SHP77 (cell line): ENCODE results near the gene USB1.

Experiments used
- DNase-seq, 2 experiments: peaks; one replicate each; lab custom pipeline; 2025; lab: John Stamatoyannopoulos, UW

The USB1 gene

DNA sequence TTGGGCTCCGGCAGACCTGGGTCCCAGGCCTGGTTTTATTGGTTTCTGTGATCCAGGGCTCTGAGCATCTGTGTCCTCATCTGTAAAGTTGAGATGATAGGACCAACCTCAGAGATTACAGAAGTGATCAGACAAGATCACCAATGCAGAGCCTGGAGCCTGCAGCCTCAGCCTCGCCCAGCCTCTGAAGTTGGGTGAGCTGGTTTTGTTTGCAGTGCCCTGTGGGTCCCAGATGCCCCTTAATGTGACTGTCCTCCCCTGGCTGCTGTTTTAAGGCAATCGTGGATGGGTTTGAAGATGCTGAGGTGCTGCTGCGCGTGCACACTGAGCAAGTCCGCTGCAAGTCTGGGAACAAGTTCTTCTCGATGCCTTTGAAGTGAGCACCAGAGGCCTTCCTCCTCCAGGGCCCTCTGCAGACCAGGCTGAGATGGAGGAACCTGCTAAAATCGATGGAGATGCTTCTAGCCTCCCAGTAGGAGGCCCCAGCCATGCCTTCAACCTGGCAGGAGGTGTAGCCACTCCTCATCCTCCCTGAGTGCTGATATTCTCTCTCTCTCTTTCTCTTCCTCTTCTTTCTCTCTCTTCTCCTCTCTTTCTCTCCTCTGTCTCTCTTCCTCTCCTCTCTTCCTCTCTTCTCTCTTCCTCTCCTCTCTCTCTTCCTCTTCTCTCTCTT, 18.8 kb downstream of the USB1 start:
- no peak for DNase-seq

DNA sequence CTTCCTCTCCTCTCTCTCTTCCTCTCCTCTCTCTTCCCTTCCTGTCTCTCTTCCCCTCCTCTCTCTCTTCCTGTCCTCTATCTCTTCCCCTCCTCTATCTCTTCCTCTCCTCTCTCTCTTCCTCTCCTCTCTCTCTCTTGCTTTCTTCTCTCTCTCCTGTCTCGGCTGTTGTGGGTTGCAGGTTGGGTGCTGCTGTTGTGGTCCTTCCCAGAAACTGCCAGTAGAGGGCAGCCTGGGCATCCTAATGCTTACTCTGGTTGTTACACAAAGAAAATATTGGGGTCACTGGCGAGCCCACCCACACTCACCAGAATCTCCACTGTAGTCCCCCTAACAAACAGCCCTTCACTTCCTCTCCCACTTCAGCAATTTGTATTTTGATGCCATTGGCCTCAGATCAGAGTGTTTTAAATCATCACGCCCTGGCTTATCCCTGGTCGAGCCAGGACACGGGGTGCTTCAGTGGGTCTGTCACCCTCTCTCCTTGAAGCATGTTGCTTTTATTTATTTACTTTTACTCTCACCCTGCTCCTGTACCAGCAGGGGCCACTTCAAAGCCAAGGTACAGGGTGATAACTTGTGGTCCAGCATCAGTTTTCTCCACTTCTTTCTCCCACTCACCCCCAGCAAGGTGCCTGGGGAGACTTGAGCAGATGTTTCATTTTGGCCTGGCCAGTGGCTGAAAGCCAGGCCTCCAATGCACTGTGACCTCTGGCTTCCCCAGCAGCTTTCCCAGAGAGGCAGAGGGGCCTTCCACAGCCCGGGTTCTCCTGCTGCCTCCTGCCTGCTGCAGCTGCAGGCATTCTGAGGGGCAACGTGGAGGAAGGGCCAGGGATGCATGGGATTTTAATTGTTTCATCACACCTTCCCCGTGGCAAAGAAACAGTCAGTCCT, 19.7 kb downstream of the USB1 start:
- DNase-seq, result peak in 1 of 2 experiments; percentile 28

DNA sequence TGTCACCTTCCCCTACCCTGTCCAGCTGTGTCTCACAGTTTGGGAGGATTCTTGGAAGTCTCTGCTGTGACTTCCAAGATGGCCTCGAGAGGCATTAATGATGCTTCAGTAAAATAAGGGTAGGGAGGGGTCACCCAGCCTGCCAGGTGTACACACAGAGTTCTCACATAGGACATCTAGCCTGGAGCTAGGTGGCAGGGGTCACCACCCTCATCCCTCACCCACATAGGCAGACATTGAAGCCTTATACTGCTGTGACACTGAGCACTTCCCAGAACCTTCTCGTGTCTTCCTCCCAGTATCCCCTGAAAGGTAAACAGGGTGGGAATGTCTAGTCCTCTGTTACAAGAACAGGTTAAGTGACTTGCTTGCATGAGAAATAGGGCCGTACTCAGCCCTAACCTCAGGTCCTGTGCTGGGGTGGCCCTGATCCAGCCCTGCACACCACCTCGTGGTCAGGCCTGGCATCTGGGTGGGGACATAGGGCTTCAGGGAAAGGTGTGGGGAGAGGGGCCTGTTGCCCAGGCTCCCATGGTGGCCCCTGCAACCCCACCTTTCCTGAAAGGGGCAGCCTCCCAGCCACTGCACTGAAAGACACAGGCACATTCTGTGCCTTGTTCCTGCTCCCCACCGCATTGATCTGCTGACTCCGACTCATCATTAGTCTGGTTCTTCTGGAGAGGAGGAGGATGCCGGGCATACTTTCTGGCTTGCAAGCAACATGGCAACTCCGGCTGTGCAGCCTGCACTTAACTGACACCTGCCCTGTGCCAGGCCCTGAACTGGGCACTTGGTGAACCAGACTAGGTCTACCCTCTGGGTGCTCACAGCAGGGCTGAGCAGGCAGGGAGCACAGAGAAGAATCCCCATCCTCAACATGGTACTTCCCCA, 20.7 kb downstream of the USB1 start:
- no peak for DNase-seq

DNA sequence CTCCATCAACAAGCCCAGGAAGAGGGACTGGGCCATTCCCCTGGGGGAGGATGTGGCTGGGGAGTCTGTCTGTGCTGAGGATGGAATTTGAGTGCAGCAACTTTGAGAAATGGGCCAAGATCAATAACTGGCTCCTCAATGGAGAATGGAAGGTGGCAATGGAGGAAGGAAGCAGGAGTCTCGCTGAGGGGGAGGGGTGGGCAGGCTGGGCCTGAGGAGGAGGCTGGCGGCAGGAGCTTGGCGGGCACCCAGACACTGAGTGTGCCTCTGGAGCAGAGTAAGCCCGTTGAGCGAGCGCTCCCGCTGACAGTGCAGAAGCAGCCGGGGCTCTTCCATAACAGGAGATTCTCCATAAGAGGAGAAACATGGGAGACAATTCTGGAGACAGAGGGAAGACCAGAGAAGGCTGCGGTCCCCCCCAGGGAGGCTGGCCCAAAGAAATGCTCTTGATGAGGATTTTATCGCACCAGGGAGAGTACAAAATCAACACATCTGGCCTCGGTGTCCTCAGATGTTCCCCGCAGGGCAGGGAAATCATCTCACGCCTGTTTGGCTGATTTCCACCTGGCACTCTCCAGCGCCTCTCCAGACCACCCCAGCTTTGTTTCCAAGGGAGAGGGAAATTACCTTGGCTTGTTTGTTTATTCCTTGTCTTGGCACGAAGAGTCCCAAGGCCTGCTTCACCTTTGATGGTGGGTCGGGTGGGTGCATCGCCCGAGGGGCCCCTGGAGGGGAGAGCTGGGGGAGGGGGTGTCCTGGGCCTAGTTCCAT, 21.6 kb downstream of the USB1 start:
- DNase-seq, result peak; percentile 34 to 56

DNA sequence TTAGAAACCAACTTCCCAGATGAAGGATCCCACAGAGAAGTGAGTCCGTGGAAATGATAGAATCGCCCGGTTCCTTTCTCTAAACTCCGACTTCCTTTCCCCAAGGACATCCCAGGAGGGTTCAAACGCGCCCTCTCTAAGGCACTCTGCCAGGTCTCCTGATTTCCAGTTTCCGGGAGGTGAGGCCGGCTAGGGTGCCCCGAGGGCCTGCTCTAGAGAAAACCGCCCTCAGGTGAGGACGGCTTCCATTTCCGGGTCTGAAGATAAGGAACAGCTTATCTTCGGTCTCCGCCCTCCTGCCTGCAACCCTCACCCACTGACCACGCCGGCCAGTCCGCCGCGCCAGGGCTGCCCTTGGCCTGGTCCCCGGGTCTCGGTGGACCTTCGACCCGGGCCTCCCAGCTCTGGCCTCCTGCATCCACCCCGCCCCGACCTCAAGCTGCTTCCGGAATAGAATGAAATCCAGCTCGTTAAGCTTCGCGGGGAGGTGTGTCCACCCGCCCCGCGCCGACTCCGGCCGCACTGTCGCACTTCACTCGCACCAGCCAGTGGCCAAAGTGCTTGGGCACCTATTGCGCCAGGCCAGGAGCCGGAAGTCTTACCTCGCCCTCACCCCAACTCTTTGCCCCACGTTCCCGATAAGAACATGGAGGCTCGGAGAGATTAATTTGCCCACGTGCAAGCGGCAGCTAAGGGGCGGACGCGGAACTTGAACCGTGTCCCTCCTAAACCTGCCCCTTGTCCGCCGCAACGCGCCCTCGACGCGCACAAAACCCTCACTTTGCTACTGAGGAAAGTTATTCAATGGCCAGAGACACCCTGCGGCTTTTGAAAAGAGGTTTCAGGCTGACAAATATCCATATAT, 23.5 kb downstream of the USB1 start:
- no peak for DNase-seq

DNA sequence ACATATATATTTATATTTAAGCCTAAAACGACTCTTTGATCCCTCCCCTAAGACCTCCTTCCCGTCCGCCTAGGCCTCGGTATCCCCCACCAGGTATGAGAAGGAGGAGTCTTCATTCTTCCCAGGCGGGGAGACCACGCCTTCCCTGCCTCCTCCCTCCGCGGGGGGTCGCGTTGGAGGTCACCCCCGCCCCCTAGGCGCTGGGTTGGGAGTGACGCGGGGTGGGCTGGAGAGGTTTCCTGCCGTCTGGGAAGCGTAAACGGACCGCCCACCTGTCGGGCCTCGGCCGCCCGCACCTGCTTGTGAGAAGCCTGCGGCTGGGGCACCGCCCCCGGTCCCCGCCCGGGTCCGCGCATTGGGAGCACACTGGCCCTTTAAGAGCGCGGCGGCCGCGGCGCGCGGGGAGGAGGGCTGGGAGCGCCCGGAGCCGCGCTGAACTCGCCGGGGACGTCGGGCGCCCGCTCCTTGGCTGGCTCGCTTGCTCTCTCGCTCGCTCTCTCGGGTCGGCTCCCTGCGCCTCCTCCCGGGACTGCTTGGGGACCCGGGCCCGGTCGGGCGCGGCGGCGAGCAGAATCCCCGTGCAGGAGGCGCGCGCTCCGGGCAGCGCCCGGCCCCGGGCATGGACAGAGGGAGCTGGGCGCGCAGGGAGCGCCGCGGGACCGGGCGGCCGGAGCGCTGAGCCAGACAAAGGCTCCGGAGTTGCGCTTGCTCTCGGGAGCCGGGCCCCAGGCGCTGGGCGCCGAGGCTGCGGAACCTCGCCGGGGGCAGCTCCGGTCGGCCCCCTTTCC, 24.3 kb downstream of the USB1 start, which contains the start of gene MMP15:
Gene MMP15, plus strand, starts transcription at position 404 of the 788 bp plus-strand sequence. CDS start 597 bp downstream, outside the sequence.
- DNase-seq, result peak; percentile 47 to 76

DNA sequence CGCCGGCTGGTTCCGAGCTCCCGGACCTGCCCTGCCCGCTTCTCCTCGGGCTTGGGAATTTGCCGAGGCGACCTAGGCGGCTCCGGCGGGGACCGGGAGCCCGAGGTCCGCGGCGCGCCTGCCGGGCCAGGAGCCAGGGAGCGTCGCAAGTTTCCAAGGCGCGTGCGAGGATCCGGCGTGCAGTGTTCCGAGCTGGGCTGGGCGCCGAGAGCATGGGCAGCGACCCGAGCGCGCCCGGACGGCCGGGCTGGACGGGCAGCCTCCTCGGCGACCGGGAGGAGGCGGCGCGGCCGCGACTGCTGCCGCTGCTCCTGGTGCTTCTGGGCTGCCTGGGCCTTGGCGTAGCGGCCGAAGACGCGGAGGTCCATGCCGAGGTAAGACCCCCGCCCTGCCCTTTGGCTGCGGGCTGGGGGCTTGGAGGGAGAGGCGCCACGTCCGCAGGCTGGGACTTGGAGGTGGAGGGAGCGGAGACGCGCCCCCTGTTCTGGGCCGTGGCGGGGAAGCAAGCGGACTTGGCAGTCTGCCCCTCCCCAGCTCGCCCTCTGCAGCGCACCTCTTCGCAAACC, 25.0 kb downstream of the USB1 start:
- DNase-seq, result no peak

DNA sequence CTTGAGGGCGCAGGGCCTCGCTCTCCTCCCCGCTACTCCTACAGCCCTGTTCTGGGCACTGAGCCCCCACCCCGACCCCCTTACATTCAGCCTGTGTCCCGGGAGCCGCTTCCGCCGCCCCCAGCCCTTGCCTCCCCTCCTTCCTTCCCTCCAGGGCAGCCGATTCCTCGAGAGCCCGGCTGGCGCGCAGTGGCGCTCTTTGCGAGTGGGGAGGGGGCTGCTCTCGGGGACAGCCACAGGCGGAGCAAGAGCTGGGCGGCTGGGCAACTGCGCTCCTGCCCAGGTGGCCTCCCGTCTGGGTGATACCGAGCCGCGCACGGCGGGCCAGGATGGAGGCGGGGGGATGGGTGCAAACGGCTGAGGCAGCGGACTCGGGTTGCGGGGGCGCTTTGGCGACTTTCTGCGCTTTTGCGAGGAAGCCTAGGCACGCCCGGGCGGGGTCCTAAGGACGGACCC, 25.5 kb downstream of the USB1 start:
- no peak for DNase-seq

DNA sequence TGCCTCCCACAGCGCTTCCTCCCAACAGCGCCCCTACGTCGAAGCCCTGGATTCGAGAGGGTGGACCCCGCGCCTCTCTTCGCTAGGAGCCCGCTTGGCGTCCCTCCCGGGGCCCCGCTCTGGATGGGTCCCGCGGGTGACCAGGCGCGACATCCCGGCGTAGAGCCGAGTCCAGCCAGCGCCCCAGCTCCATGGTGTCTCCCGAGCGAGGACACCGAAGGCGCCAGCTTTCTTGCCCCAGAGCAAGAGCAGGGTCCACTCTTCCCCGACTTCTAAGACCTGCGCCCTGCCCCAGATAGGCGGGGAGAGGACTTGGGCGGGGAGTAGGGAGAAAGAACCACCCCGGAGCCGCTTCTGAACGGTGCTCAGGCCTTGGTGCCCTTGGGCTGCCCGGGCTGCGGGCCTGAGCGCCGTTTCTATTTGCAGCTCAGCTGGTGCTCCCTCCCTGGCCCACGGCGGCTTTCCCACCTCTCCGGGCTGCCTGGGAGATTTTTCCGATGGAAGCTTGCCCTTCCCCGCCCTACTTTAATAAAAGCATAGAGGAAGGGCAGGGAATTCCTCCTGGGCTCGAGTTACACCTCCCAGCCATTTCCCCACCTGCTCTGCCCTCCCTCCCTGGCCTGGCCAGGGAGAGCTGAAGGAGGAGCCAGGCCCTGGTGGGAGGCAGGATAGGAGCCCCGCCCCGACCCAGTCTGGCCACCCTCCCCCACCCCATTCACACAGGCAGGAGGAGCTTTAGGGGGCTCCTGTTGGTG, 26.1 kb downstream of the USB1 start:
- no peak for DNase-seq

DNA sequence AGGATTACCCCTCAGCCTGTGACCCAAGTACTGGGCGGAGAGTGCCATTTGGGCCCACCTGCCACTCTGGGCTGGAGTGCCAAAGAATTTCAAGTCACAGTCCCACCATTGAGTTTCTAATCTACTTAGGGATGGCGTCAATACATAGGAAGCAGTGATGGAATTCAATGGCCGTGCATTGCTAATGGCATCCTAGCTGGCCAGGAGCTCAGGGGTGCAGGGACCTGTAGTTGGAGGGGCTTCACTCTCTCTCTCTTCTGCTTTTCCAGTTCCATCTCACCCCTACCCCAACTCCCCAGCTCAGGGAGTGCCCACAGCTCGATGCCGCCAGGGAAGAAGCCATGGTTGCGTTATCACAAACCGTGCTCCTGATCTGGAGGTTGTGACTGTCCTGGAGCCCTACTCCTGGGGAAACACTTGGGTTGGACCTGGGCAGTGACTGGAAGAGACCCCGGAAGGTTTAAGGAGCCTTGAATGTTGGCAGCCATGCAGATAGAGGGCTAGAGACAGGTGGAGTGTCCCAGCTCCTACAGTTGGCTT, 26.8 kb downstream of the USB1 start:
- DNase-seq, result no peak

DNA sequence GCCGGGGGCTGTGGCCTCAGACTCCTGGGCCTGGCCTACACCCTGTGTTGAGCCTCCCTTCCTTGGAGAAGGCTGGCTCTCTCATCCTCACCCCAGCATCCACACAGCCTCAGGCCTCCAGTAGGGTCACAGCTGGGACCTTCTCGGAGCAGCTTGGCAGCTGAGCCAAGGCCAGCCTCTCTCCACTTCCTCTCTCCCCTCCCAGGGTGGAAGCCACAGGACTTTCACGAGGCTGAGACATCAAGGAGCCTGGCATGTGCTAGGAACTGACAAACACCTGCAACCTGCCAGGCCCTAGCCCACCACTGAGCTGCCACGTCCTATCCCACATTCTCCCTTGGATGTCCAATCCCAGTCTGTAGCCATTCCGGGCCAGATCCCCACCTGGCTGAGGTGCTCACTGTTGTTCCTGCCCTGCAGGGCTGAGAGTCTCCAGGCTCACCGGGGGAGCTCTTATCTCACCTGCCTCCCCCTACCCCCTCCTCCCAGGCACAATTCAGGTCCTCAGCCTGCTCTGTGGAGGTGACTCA, 27.4 kb downstream of the USB1 start:
- DNase-seq, result no peak

DNA sequence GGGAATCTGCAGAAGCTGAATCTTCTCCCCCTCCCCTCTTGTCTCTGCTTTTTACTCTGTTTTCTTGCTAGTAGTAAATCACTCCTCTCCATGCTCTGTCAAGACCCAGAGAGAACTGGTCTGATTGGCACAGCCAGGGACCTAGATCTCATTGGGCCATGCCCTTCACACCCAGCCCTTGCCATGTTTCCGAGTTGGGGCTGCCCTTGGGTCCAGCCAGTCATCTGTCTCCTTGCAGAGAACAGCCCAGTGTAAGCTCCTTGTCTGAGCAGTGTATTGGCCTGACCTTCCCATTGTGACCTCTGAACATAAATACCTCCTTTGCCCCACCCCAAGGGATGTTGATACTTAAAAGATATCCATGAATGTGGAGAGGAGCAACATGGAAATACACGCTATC, 28.2 kb downstream of the USB1 start:
- no peak for DNase-seq

DNA sequence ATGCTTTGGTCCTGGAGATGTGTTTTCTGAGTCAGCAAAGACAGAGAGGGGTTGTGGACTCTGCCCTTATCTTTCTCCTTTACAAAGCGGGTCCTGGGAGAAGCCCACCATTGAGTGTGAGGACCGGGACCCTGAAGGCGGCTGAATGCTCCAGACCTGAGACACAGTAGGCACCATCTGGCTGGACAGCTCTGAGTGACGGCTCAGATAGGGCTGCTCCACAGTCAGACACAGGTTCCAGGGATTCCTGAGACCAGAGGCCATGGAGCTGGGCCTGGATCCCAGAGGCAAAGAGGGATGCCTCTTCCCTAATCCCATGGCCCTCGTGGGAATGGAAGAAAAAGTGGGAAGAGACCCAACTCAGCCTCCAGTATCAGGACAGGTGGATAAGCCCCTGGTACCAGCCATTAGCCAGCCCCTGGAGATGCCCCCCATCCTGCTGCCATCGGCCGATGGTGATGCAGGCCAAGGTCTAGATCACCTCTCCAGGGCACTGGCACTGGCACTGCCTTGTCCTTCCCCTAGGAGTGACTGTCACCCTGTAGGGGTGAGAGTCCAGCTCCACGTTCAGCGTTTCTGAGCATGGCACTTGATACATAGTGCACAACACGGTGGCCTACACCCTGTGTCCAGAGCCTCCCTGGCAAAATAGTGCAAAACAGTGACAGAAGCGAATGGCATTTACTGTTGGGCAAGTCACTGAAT, 29.1 kb downstream of the USB1 start:
- DNase-seq, result no peak

DNA sequence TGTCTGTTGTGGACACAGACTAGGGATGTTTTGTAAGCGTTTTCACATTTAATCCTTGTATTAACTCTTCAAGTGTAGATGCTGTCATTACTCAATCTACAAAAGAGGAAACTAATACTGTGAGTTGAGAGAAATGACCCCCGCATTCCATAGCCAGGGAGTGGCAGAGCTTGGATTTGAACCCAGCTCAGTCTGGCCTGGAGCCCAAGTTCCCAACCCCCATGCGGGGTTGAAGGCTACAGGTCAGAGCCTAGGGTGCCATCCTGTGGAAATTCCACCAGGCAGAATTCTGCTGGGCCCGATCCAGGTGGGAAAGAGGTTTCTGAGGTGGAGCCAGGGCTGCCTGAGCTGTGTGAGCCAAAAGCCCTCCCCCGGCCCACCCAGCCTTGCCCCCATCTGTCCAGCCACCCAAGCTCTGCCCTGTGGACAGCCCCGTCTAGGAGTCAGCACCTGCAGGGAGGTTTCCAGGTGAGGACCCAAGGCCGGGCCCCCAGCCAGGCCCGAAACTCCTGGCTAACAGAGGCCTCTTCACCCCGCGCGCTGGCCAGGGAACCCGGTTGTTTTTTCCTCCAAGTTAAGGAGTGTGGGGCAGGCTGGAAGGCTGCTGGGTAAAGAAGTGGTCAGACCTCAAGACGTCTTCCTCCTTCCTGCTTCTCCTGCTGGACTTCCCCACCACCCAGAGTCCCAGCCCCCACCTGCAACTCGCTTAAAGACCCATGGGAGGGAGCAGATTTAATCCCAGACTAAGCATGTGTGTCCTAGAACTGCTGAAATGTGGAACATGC, 30.0 kb downstream of the USB1 start:
- no peak for DNase-seq

DNA sequence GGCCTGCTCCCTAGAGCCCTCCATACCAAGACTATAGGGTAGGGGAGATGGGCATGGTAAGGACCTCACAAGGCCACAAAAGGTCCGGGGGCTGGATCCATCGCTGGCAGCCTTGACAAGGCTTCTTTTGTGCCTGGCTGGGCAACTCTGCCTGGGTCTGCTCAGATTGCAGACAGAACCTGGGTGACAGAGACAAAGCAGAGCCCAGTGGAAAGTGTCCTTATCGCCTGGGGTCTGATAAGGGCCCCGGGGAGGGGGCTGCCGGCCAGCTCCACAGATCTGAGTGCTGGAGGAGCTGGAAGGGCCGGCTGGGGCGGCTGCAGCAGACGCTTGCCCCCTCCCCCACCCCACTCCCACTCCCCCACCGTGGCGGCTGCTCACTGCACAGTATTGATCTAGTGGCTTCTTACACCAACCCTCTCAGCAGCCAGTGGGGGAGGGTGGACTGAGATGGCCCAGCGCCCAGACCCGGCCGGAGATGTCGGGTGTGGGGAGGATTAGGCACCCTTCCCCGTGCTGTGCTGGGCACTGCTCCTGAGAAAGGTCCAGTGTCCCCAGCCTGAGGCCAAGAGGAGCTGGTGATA, 31.6 kb downstream of the USB1 start:
- DNase-seq, result no peak

DNA sequence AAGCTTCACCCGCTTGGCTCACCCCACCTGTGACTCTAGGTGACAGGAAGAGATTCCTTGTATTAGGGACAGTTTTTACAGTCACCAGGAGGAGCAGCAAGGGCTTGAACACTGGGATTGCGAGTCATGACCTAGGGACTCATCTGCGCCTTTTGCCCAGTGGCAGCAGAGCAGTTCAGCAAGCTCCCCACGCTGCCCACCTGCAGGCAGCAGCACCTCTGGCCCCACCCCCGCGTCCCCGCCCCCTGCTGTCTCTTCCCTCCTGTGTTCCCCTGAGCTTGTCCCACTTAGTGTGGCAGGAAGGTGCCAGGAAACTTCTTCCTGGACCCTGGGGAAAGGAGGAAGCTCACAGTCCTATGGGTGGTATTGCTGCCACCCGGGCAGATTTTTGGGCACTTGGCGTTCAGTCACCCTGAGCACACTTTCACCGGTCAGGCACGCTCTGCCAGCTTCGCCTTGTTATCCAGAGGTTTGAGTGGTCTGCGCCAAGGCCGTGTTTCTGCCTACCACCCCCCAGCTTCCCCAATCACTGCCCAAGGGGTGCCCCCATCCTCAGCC, 33.0 kb downstream of the USB1 start:
- no peak for DNase-seq
